GM12865 (cell line): ENCODE measurements around the gene GPX4.

ENCODE experiments used
- DNase-seq: peaks from one replicate; pipeline ENCODE4 v3.0.0; 2010; ENCODE audit warnings: low read depth
- H3K4me3 ChIP-seq: 2 replicates; pipeline ENCODE4 v1.5.1; 2011; ENCODE audit warnings: mild to moderate bottlenecking, low read depth, low read length, control low read depth
- TF ChIP-seq, protein P1 (sequence below): IDR thresholded peaks from 2 replicates; pipeline ENCODE4 v1.5.1; 2011; ENCODE audit warnings: low read length, control low read depth, low read depth, inconsistent platforms; ENCODE audit not compliant: insufficient read depth; ENCODE audit errors: missing control alignments

GPX4 gene

DNA sequence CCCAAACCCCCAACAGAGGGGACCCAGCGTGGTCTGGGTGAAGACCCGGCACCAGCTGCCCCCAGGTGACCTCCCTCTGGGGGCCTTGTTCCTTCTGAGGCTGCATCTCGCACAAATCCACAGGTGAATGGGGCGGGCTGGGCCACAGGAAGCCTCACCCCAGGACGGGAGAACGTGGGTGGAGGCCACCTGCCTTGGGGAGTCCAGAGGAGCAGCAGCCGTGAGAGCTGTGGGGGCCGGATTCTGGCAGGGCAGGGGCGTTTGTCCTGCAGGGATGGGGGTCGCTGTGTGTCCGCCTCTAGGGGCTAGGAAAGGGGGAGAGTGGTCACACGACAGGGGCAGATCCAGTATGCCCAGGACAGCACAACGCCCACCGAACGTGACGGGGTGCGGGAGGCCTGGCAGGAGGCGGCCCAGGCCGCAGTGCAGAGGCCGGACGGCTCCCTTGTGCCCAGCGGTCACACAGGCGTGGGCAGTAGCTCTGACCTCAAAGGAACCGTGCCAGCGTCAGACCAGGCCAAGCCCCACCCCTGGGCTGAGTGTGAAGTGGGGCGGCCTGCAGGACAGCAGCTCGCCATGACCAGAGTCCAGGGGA lies 15.3 kb upstream of the GPX4 start:
- TF ChIP-seq, protein P1, sequence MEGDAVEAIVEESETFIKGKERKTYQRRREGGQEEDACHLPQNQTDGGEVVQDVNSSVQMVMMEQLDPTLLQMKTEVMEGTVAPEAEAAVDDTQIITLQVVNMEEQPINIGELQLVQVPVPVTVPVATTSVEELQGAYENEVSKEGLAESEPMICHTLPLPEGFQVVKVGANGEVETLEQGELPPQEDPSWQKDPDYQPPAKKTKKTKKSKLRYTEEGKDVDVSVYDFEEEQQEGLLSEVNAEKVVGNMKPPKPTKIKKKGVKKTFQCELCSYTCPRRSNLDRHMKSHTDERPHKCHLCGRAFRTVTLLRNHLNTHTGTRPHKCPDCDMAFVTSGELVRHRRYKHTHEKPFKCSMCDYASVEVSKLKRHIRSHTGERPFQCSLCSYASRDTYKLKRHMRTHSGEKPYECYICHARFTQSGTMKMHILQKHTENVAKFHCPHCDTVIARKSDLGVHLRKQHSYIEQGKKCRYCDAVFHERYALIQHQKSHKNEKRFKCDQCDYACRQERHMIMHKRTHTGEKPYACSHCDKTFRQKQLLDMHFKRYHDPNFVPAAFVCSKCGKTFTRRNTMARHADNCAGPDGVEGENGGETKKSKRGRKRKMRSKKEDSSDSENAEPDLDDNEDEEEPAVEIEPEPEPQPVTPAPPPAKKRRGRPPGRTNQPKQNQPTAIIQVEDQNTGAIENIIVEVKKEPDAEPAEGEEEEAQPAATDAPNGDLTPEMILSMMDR: no peak
- DNase-seq: no peak
- H3K4me3 ChIP-seq: no peak overlapping the region

DNA sequence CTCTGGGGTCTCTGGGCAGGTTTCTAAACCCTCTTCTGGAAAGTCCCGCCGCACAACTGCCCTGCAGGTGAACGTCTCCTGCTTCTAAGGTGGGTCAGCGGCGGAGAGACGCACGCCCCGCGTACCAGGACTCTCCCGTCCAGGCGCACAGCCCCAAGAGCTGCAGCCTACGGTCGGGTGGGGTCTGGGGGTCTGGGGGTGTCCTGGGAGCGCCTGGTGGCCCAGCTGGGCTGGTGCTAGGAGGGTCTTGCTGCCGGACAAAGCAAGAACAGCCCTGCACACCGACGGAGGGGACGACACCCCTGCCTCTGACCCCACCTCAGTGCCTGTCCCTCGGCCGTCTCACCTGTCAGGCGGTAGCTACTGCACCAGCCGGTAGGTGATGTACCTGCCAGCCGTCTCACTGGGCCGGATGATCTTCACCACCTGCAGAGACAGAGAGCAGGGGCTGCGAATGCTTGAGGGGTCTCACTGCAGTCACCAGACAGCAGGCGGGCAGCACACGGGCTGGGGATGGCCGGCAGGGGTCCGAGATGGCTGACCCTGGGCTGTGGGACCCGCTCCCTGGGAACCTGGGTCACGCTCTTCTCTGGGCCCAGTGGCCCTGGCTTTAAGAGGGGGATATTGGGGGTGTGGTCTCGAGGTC lies 14.5 kb upstream of the GPX4 start:
- TF ChIP-seq, protein P1: no peak
- no peak for DNase-seq
- H3K4me3 ChIP-seq: no peak overlapping the region

DNA sequence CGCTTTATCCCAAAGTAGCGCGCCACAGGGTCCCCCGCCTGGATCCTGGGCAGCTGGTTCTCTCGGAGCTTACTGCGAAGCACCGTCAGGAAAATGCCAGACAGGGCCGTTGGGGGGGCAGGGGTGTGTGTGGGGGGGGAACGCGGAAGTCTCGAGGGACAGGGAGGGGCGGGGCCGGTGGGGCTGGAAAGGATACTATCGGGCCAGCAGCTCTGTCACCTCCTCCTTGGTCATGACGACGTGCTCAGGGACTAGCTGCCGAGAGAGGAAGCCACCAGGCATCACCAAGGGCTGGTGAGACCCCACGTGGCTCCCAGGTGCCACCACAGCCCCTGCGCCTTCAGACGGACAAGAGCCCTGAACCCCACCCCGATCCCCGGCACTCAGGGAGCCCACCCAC lies 13.9 kb upstream of the GPX4 start:
- no peak for DNase-seq
- TF ChIP-seq, protein P1: no peak
- H3K4me3 ChIP-seq: no peak overlapping the region

DNA sequence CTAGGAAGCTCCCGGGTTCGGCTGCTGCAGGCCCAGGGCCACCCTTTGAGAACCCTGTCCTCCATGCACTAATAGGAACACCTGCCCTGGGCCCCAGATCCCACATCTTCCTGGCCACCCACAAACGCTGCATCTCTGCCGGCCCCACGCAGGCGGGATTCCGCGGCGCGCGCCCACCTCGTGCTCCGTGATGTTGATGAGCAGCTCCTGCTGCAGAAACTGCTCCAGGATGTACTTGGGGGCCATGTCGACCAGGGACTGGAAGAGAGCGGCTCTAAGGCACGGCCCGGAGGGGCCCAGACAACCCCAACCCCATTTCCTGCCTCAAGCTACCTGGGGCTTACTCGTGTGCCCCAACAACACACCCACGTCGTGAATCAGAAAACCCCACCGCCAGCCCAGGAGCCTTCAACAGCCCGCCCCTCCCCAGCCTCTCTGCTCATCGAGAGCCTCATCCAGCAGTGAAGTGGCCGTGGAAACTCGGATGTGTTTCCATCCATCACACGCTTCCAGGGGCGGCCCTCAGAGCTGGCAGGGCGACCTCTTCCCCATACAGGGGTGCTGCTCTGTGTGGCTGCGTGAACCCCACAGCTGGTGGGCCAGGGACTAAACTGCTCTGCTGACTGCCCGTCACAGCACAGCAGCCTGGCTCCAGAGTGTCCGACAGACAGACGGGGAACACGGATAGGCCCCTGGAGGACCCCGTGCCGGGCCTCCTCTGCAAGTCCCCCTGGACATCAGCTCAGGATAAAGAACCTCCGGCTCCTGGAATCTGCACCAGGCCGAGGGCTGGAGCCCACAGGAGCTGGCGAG lies 12.9 kb upstream of the GPX4 start:
- TF ChIP-seq, protein P1: no peak
- DNase-seq: no peak
- no peak overlapping the region for H3K4me3 ChIP-seq

DNA sequence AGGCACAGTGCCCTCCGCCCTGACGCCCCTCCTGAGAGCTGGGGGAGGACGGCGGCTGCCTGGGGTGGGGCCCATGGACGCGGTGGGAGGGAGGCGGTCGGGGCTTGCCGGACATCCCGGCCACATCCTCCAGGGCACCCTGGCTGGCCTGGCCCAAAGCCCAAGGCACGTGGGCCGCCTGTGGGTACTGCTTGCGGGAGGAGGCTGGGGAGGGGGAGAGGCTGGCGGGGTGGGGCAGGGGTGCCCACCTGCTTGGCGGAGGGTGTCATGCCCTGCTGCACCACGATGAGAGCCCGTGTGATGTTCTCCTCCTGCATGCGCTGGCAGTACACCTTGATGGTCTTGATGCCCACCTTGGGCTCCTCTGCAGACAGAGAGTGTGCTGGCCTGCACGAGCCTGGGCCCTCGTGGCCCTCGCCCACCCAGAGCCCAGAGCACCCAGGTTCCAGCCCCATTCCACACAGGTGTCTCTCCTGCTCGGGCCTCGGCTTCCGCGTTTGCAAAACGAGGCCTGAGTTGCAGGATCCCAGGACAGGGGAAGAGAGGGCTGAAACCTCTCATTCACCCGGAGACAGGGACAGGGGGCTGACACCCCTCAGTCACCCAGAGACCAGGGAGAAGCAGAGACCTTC lies 12.1 kb upstream of the GPX4 start:
- H3K4me3 ChIP-seq: no peak overlapping the region
- TF ChIP-seq, protein P1: no peak
- no peak for DNase-seq

DNA sequence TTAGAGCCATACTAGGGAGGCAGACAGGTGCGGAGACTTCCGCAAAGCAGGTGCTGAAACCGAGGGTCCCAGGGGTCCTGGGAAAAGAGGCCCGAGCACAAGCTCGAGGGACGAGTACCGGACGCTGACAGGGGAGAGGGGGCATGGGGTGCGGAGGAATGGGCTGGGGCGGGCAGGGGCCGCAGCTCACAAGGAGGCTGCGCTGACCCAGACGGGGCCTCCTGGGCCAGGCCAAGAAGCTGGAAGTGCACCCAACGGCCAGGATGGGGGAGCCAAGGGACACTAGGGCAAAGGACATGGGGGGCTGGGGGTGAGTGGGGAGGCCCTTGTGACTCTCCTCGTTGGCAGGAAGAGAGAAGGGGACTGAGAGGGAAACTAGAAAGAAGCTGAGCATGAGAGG lies 10.5 kb upstream of the GPX4 start:
- TF ChIP-seq, protein P1: no peak
- no peak overlapping the region for H3K4me3 ChIP-seq
- DNase-seq: no peak
